Endothelial cell of umbilical vein (primary cell): ENCODE measurements around the gene ORC5. TPM values are rescaled to one million over a fixed set of nuclear protein-coding genes. Genes with fewer than 3 reads are reported as not detected.

Source experiments
- BruUV-seq: library from RNA; stranded (reverse); fragments of 400-500 nt; replicated peaks from 2 replicates; lab custom pipeline; 2021; lab: Mats Ljungman, UMichigan
- CTCF ChIA-PET: fragments of 300-600, 350-600 bp; sonication (Branson Sonifier 250); formaldehyde crosslinking; loops from one replicate; lab custom pipeline; 2021; ENCODE audit warnings: antibody characterized with exemption, inconsistent platforms; lab: Charles Lee
- POLR2A ChIA-PET: fragments of 300-600, 350-600 bp; sonication (Branson Sonifier 250); formaldehyde crosslinking; loops from one replicate; lab custom pipeline; 2021; ENCODE audit warnings: antibody characterized with exemption, inconsistent platforms; lab: Charles Lee
- DNase-seq: peaks from one replicate; pipeline ENCODE4 v3.0.0-alpha.2; 2011; ENCODE audit warnings: low read depth, low spot score
- FAIRE-seq: peaks from 2 replicates; lab custom pipeline; 2011; peaks lifted over from hg19 to GRCh38; lab: Jason Lieb, UNC
- H2AFZ ChIP-seq: 2 replicates; pipeline ENCODE4 v1.6.0; 2012; ENCODE audit warnings: low read depth, low read length, control low read depth, inconsistent platforms
- H3K27ac ChIP-seq: 2 replicates; pipeline ENCODE4 v1.5.1; 2011; ENCODE audit warnings: low read depth, mild to moderate bottlenecking, control low read depth, low read length, moderate library complexity; ENCODE audit not compliant: insufficient read depth
- H3K27me3 ChIP-seq, 2 experiments: 2 replicates each; pipeline versions ENCODE4 v1.6.0 to v1.6.1; 2011; ENCODE audit warnings: low read length in 2 of 2, mixed read lengths in 1 of 2; ENCODE audit not compliant: control insufficient read depth in 2 of 2, insufficient read depth in 2 of 2
- H3K36me3 ChIP-seq, 2 experiments: 2 replicates in 1 of 2; 3 replicates in 1 of 2; pipeline ENCODE4 v1.5.1; 2011; ENCODE audit warnings: low read length in 2 of 2, mild to moderate bottlenecking in 1 of 2, moderate library complexity in 1 of 2; ENCODE audit not compliant: control insufficient read depth in 2 of 2, insufficient read depth in 2 of 2; ENCODE audit errors: extremely low read depth in 1 of 2
- H3K4me1 ChIP-seq: 3 replicates; pipeline ENCODE4 v1.5.1; 2011; ENCODE audit warnings: mild to moderate bottlenecking, low read length; ENCODE audit not compliant: control insufficient read depth, insufficient read depth; ENCODE audit errors: extremely low read depth
- H3K4me2 ChIP-seq: 2 replicates; pipeline ENCODE4 v1.6.1; 2011; ENCODE audit warnings: low read length, control low read depth, mixed read lengths; ENCODE audit not compliant: insufficient read depth
- H3K4me3 ChIP-seq, 3 experiments: fragments of 200-600 bp in 1 of 3; sonication (generic), shearing (Covaris generic) in 1 of 3; replicated peaks in 1 of 3; 2 replicates each; pipeline ENCODE4 v1.5.1; 2011 to 2016; ENCODE audit warnings: control low read depth in 3 of 3, low read length in 3 of 3, mild to moderate bottlenecking in 2 of 3, inconsistent platforms in 1 of 3, low read depth in 1 of 3, moderate library complexity in 1 of 3; ENCODE audit not compliant: insufficient read depth in 1 of 3
- H3K79me2 ChIP-seq: 2 replicates; pipeline ENCODE4 v1.6.0; 2012; ENCODE audit warnings: low read length, inconsistent platforms; ENCODE audit not compliant: control insufficient read depth, insufficient read depth
- H3K9ac ChIP-seq: replicated peaks from 2 replicates; pipeline ENCODE3; 2011; ENCODE audit warnings: low read length, control low read depth; ENCODE audit not compliant: insufficient read depth; ENCODE audit errors: extremely low read depth
- H3K9me1 ChIP-seq: replicated peaks from 3 replicates; pipeline ENCODE4 v1.6.0; 2011; ENCODE audit warnings: mild to moderate bottlenecking, low read length; ENCODE audit not compliant: control insufficient read depth, insufficient read depth; ENCODE audit errors: extremely low read depth
- H3K9me3 ChIP-seq: replicated peaks from 2 replicates; pipeline ENCODE4 v1.5.1; 2012; ENCODE audit warnings: low read length, inconsistent platforms; ENCODE audit not compliant: control insufficient read depth, insufficient read depth
- H4K20me1 ChIP-seq: replicated peaks from 2 replicates; pipeline ENCODE3; 2011; ENCODE audit warnings: mild to moderate bottlenecking, low read length; ENCODE audit not compliant: control insufficient read depth, insufficient read depth; ENCODE audit errors: extremely low read depth
- EZH2 ChIP-seq: IDR thresholded peaks from 2 replicates; pipeline ENCODE4 v1.6.1; 2012; ENCODE audit warnings: borderline replicate concordance, low read depth, mild to moderate bottlenecking, moderate library complexity, low read length, inconsistent platforms; ENCODE audit not compliant: severe bottlenecking
- FOS ChIP-seq: IDR thresholded peaks from 2 replicates; pipeline ENCODE4 v1.6.1; 2011; ENCODE audit warnings: mild to moderate bottlenecking, low read length, moderate library complexity, borderline replicate concordance; ENCODE audit not compliant: insufficient read depth
- GATA2 ChIP-seq: IDR thresholded peaks from 2 replicates; pipeline ENCODE4 v1.7.0; 2011; ENCODE audit warnings: low read depth, mild to moderate bottlenecking, moderate library complexity, mixed read lengths, low read length; ENCODE audit not compliant: insufficient read length, insufficient read depth
- JUN ChIP-seq: IDR thresholded peaks from 2 replicates; pipeline ENCODE4 v1.6.1; 2011; ENCODE audit warnings: borderline replicate concordance, low read depth; ENCODE audit not compliant: insufficient read length, insufficient read depth
- MYC ChIP-seq: IDR thresholded peaks from one replicate; pipeline ENCODE4 v1.6.1; 2011; ENCODE audit warnings: mild to moderate bottlenecking, low read depth, low read length
- POLR2A ChIP-seq: IDR thresholded peaks from 2 replicates; pipeline ENCODE4 v1.6.1; 2012; ENCODE audit warnings: low read depth, mild to moderate bottlenecking, control low read depth, low read length
- POLR2AphosphoS5 ChIP-seq: IDR thresholded peaks from 2 replicates; pipeline ENCODE4 v1.6.1; 2012; ENCODE audit warnings: low read depth, mild to moderate bottlenecking, control low read depth, low read length, moderate library complexity; ENCODE audit not compliant: insufficient read depth
- dilution Hi-C: fragments of 300-500 bp; cut with MboI; formaldehyde crosslinking; loops from one replicate; pipeline ENCODE4 v1.15.0; 2019; ENCODE audit warnings: low sequenced_read_pairs; ENCODE audit not compliant: extremely low pct_ligation_motif_present
- intact Hi-C: fragments of 100-400 bp; cut with micrococcal nuclease; formaldehyde crosslinking; loops from one replicate; pipeline ENCODE4 v1.10.0; 2022
- polyA plus RNA-seq, 4 experiments: library from polyadenylated mRNA; depleted of rRNA in 3 of 4; stranded (reverse) in 3 of 4; unstranded in 1 of 4; fragments of >200 nt; gene quantifications; 2 replicates each; pipeline versions ENCODE4 v1.2.1 to v1.2.3, GENCODE V29; 2011 to 2012; ENCODE audit warnings: missing spikeins in 1 of 4
- total RNA-seq: library from RNA; stranded (reverse); gene quantifications from 2 replicates; pipeline ENCODE4 v1.2.3, GENCODE V29; 2021
- TF ChIP-seq, protein P1 (sequence below): IDR thresholded peaks from 2 replicates; pipeline ENCODE4 v1.6.1; 2011; ENCODE audit not compliant: insufficient read depth, insufficient read length
- TF ChIP-seq, protein P2 (sequence below), 2 donors: IDR thresholded peaks; 1 replicate in 1 of 2; 2 replicates in 1 of 2; pipeline ENCODE4 v1.5.1; 2011; ENCODE audit warnings: low read length in 2 of 2, mild to moderate bottlenecking in 2 of 2, moderate library complexity in 2 of 2, control low read depth in 1 of 2, inconsistent platforms in 1 of 2, low read depth in 1 of 2; ENCODE audit not compliant: insufficient read depth in 1 of 2; ENCODE audit errors: extremely low read depth in 1 of 2

ORC5 gene
- total and polyA plus RNA-seq, 2 donors (not counting 3 experiments of a cell fraction or from before 2014, with no cell fraction given), result 7.9 to 21.1 TPM

- TF ChIP-seq, protein P1, sequence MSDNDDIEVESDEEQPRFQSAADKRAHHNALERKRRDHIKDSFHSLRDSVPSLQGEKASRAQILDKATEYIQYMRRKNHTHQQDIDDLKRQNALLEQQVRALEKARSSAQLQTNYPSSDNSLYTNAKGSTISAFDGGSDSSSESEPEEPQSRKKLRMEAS, result no peak
- TF ChIP-seq JUN (no peak), POLR2AphosphoS5 (no peak)
- Histone ChIP-seq H2AFZ (no peak overlapping the region), H4K20me1 (no peaks in the 10 kb centered on the region), H3K4me1 (peaks cover 8% of the 10 kb centered on the region), H3K79me2 (no peaks in the 10 kb centered on the region), H3K9me3 (no peaks in the 10 kb centered on the region), H3K36me3 (no peaks in the 10 kb centered on the region), H3K4me3 (no peak overlapping the region), H3K27ac (no peak overlapping the region), H3K27me3 (peaks cover 0 to 5% of the 10 kb centered on the region in 2 experiments), H3K4me2 (no peak overlapping the region), H3K9me1 (no peaks in the 10 kb centered on the region), H3K9ac (no peak overlapping the region)
- CTCF ChIA-PET, result interaction anchor here (0.6 to 3.3 kb wide), 3 partner anchors 43 to 693 kb away, joined by 3 to 12 read pairs (median 3); no protein-coding TSS in a partner anchor
- BruUV-seq, result no TSS peak
- no peak for FAIRE-seq
- dilution Hi-C loops (no loop called here), intact Hi-C loops (loop anchor here (2.0 kb wide), 1 partner anchor 17 kb away; the partner anchor contains the start of gene ORC5)
- no peak for DNase-seq
- POLR2A ChIA-PET, result no interaction called here
Measured at GRCh38 chr7:104225451-104225850, 17.6 kb upstream of the ORC5 start.

GRCh38 chr7:104217620-104218019 lies 9.8 kb upstream of the ORC5 start:
- H4K20me1 ChIP-seq, result no peaks in the 10 kb centered on the region
- no peak for FAIRE-seq
- H3K9me3 ChIP-seq, result no peaks in the 10 kb centered on the region
- H3K36me3 ChIP-seq, result no peaks in the 10 kb centered on the region
- no peak overlapping the region for H3K27ac ChIP-seq
- H3K9ac ChIP-seq, result no peak overlapping the region
- CTCF ChIA-PET, result no interaction called here
- no peak for DNase-seq
- dilution Hi-C loops, result no loop called here
- H2AFZ ChIP-seq, result no peak overlapping the region
- TF ChIP-seq FOS, result no peak
- no peak for TF ChIP-seq GATA2
- TF ChIP-seq, protein P1, result no peak
- no peak for TF ChIP-seq POLR2A
- TF ChIP-seq, protein P2, sequence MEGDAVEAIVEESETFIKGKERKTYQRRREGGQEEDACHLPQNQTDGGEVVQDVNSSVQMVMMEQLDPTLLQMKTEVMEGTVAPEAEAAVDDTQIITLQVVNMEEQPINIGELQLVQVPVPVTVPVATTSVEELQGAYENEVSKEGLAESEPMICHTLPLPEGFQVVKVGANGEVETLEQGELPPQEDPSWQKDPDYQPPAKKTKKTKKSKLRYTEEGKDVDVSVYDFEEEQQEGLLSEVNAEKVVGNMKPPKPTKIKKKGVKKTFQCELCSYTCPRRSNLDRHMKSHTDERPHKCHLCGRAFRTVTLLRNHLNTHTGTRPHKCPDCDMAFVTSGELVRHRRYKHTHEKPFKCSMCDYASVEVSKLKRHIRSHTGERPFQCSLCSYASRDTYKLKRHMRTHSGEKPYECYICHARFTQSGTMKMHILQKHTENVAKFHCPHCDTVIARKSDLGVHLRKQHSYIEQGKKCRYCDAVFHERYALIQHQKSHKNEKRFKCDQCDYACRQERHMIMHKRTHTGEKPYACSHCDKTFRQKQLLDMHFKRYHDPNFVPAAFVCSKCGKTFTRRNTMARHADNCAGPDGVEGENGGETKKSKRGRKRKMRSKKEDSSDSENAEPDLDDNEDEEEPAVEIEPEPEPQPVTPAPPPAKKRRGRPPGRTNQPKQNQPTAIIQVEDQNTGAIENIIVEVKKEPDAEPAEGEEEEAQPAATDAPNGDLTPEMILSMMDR (IDR thresholded peaks at IDR 0.05; ENCODE audit: extremely low read depth in 1 of 2, insufficient read depth in 1 of 2, low read depth in 1 of 2, low read length in 2 of 2), result no peak
- no peak for TF ChIP-seq EZH2
- TF ChIP-seq JUN, result no peak
- TF ChIP-seq MYC, result no peak
- no peak for TF ChIP-seq POLR2AphosphoS5
- H3K27me3 ChIP-seq, result peaks cover 0 to 2% of the 10 kb centered on the region in 2 experiments
- POLR2A ChIA-PET, result no interaction called here
- H3K4me3 ChIP-seq, result no peak overlapping the region
- H3K4me1 ChIP-seq, result no peaks in the 10 kb centered on the region
- intact Hi-C loops, result no loop called here
- no TSS peak for BruUV-seq
- no peak overlapping the region for H3K4me2 ChIP-seq
- no peaks in the 10 kb centered on the region for H3K79me2 ChIP-seq
- H3K9me1 ChIP-seq, result no peaks in the 10 kb centered on the region
